ENCODE results near the gene ITFG1.
"Not testable (repeated sequence)": the region's sequence is repeated elsewhere in the genome, so short reads cannot be mapped to it uniquely, and the experiment has no call there.

ITFG1 gene

GRCh38 chr16:47473004-47473403, 12.1 kb upstream of the ITFG1 start:
- DNase-seq, result not testable (repeated sequence)

GRCh38 chr16:47470810-47471209, 9.9 kb upstream of the ITFG1 start:
- no peak for DNase-seq

GRCh38 chr16:47470211-47470610, 9.3 kb upstream of the ITFG1 start:
- no peak for DNase-seq

- no peak for DNase-seq
These were observed 8.4 kb upstream of the ITFG1 start for GRCh38 chr16:47469227-47469626.

- not testable (repeated sequence) for DNase-seq
These were observed 7.3 kb upstream of the ITFG1 start for GRCh38 chr16:47468070-47468689.

- DNase-seq, result no peak
These were observed 6.6 kb upstream of the ITFG1 start for GRCh38 chr16:47467501-47467900.

- no peak for DNase-seq
These were observed 5.2 kb upstream of the ITFG1 start for GRCh38 chr16:47465919-47466630.

- no peak for DNase-seq
These were observed 3.1 kb upstream of the ITFG1 start for GRCh38 chr16:47463771-47464624.

- no peak for DNase-seq
These were observed 869 bp upstream of the ITFG1 start for GRCh38 chr16:47461598-47462266.

GRCh38 chr16:47460359-47460710, 528 bp downstream of the ITFG1 start:
- no peak for DNase-seq

- no peak for DNase-seq
These were observed 1.3 kb downstream of the ITFG1 start for GRCh38 chr16:47459603-47460002.

- DNase-seq, result no peak
These were observed 2.5 kb downstream of the ITFG1 start for GRCh38 chr16:47458331-47458730.

GRCh38 chr16:47449788-47450187, 11.1 kb downstream of the ITFG1 start:
- DNase-seq, result no peak

GRCh38 chr16:47448830-47449575, 11.9 kb downstream of the ITFG1 start:
- DNase-seq, result no peak

- DNase-seq, result no peak
These were observed 14.4 kb downstream of the ITFG1 start for GRCh38 chr16:47446431-47446830.

GRCh38 chr16:47442884-47443283, 18.0 kb downstream of the ITFG1 start:
- not testable (repeated sequence) for DNase-seq

- not testable (repeated sequence) for DNase-seq
These were observed 20.8 kb downstream of the ITFG1 start for GRCh38 chr16:47440066-47440465.

- not testable (repeated sequence) for DNase-seq
These were observed 26.6 kb downstream of the ITFG1 start for GRCh38 chr16:47434274-47434673.

- DNase-seq, result no peak
These were observed 28.9 kb downstream of the ITFG1 start for GRCh38 chr16:47431960-47432359.

GRCh38 chr16:47426806-47427205, 34.1 kb downstream of the ITFG1 start:
- no peak for DNase-seq

- no peak for DNase-seq
These were observed 36.0 kb downstream of the ITFG1 start for GRCh38 chr16:47424846-47425245.

GRCh38 chr16:47416869-47417268, 44.0 kb downstream of the ITFG1 start:
- no peak for DNase-seq

- DNase-seq, result no peak
These were observed 47.8 kb downstream of the ITFG1 start for GRCh38 chr16:47413041-47413440.

All from activated naive CD4-positive, alpha-beta T cell treated with anti-CD3 and anti-CD28 coated beads, Interleukin-2, amount 50 U/mL, for 16 hours (primary cell).